Testis (tissue), 3 donors: ENCODE data around the gene TTLL9. TPM values are rescaled to one million over a fixed set of nuclear protein-coding genes. Genes with fewer than 3 reads are reported as not detected.

Experiments
- DNase-seq: peaks from one replicate; pipeline ENCODE4 v3.0.0-alpha.2; 2019
- H3K27ac ChIP-seq, 2 donors: fragments of 200-600 bp; sonication (generic); one replicate each; pipeline ENCODE4 v1.5.1; 2019
- H3K27me3 ChIP-seq: fragments of 200-600 bp; sonication (generic); one replicate; pipeline ENCODE4 v1.5.1; 2019
- H3K36me3 ChIP-seq: fragments of 200-600 bp; sonication (generic); one replicate; pipeline ENCODE4 v1.5.1; 2017; ENCODE audit warnings: low read depth; ENCODE audit errors: missing control alignments
- H3K4me1 ChIP-seq: fragments of 200-600 bp; sonication (generic); one replicate; pipeline ENCODE4 v1.5.1; 2019
- H3K4me3 ChIP-seq, 2 donors: fragments of 200-600 bp; sonication (generic); one replicate each; pipeline ENCODE4 v1.5.1; 2017 to 2019
- H3K9me3 ChIP-seq: fragments of 200-600 bp; sonication (generic); one replicate; pipeline ENCODE4 v1.5.1; 2017
- CTCF ChIP-seq, 3 experiments: fragments of 450-650 bp in 2 of 3; fragments of 200-600 bp in 1 of 3; sonication (generic) in 1 of 3; IDR thresholded peaks; one replicate each; pipeline ENCODE4 v1.5.1; 2016 to 2019; ENCODE audit warnings: antibody characterized with exemption in 3 of 3, mild to moderate bottlenecking in 2 of 3, moderate library complexity in 1 of 3
- POLR2A ChIP-seq: fragments of 450-650 bp; IDR thresholded peaks from one replicate; pipeline ENCODE4 v1.6.1; 2017; ENCODE audit warnings: antibody characterized with exemption, mild to moderate bottlenecking, moderate library complexity
- WGBS, 2 donors: methylation state at CpG; one replicate each; pipeline ENCODE4 v1.1.5; 2018; 5-methylcytosine and 5-hydroxymethylcytosine counted together
- intact Hi-C: fragments of 100-400 bp; cut with DNase I; formaldehyde crosslinking; loops from one replicate; pipeline ENCODE4 v1.15.1; 2023; ENCODE audit warnings: low total_unique reads
- polyA plus RNA-seq: library from polyadenylated mRNA; stranded (reverse); fragments of 350-450 nt; fragmentation: Illumina TruSeq; extraction: RNeasy Lipid Tissue Mini Kit (QIAGEN cat#74804); gene quantifications from one replicate; pipeline ENCODE4 v1.2.3, GENCODE V29; 2014; ENCODE audit warnings: low read depth, low replicate concordance; ENCODE audit not compliant: insufficient read depth
- total RNA-seq, 2 donors: library from RNA; depleted of rRNA; stranded (reverse); fragments of >200 nt; gene quantifications; one replicate each; pipeline ENCODE4 v1.2.3, GENCODE V29; 2016

TTLL9 gene
- total and polyA plus RNA-seq, 3 donors from 2014 or later: 8.7 to 32.7 (median 19.1) TPM

GRCh38 chr20:31953556-31954148 is 83.2 kb downstream of the TTLL9 start:
- no peak for TF ChIP-seq POLR2A
- TF ChIP-seq CTCF (IDR thresholded peaks at IDR 0.05): no peak
- H3K27ac ChIP-seq: no peak overlapping the region
- WGBS, 2 donors: 84 to 85% methylated on average over 5 to 6 of the region's 6 CpGs
- H3K4me3 ChIP-seq: no peak overlapping the region
- no peaks in the 10 kb centered on the region for H3K27me3 ChIP-seq
- H3K4me1 ChIP-seq: peaks cover 12% of the 10 kb centered on the region
- no peaks in the 10 kb centered on the region for H3K36me3 ChIP-seq
- H3K9me3 ChIP-seq: no peaks in the 10 kb centered on the region
- intact Hi-C loops: loop anchor here (5.0 to 10.0 kb wide), 2 partner anchors 86 to 129 kb away; no protein-coding TSS in a partner anchor
- DNase-seq: no peak

- no peak for DNase-seq
Observed at GRCh38 chr20:31954500-31954899, 84.1 kb downstream of the TTLL9 start.

GRCh38 chr20:31956556-31957526 is 86.4 kb downstream of the TTLL9 start:
- 48 to 49% methylated on average over 3 to 11 of the region's 11 CpGs for WGBS, 2 donors

More at GRCh38 chr20:31954500-31954899, 84.1 kb downstream of the TTLL9 start:
- peaks cover 12% of the 10 kb centered on the region for H3K4me1 ChIP-seq
- H3K27ac ChIP-seq: no peak overlapping the region
- H3K36me3 ChIP-seq: no peaks in the 10 kb centered on the region
- intact Hi-C loops: loop anchor here (5.0 to 10.0 kb wide), 2 partner anchors 87 to 130 kb away; no protein-coding TSS in a partner anchor
- no peak overlapping the region for H3K4me3 ChIP-seq
- WGBS, 2 donors: 47 to 67% methylated on average over 1 of the region's 1 CpG
- no peak for TF ChIP-seq CTCF (IDR thresholded peaks at IDR 0.05)
- TF ChIP-seq POLR2A: no peak
- no peaks in the 10 kb centered on the region for H3K9me3 ChIP-seq
- H3K27me3 ChIP-seq: no peaks in the 10 kb centered on the region

GRCh38 chr20:31962761-31963160 is 92.3 kb downstream of the TTLL9 start:
- no peaks in the 10 kb centered on the region for H3K36me3 ChIP-seq
- H3K4me1 ChIP-seq: no peaks in the 10 kb centered on the region
- intact Hi-C loops: no loop called here
- no peak overlapping the region for H3K27ac ChIP-seq
- H3K27me3 ChIP-seq: no peaks in the 10 kb centered on the region
- no peak overlapping the region for H3K4me3 ChIP-seq
- 73 to 83% methylated on average over 2 of the region's 2 CpGs for WGBS, 2 donors
- DNase-seq: no peak
- TF ChIP-seq POLR2A (no peak), CTCF (IDR thresholded peaks at IDR 0.05) (no peak)
- no peaks in the 10 kb centered on the region for H3K9me3 ChIP-seq

More at GRCh38 chr20:31956556-31957526, 86.4 kb downstream of the TTLL9 start:
- H3K9me3 ChIP-seq: no peaks in the 10 kb centered on the region
- TF ChIP-seq POLR2A: no peak
- TF ChIP-seq CTCF (IDR thresholded peaks at IDR 0.05): no peak
- intact Hi-C loops: loop anchor here (10.0 kb wide), 1 partner anchor 132 kb away; no protein-coding TSS in a partner anchor
- no peak overlapping the region for H3K4me3 ChIP-seq
- H3K27me3 ChIP-seq: no peaks in the 10 kb centered on the region
- no peak overlapping the region for H3K27ac ChIP-seq
- H3K36me3 ChIP-seq: no peaks in the 10 kb centered on the region
- no peaks in the 10 kb centered on the region for H3K4me1 ChIP-seq
- DNase-seq: no peak
